Measurements from ENCODE around the gene SYNCRIP.

GRCh38 chr6:85673198-85674139 is 30.8 kb upstream of the SYNCRIP start:
- TF ChIP-seq ZNF70 (CRISPR knock-in tag; IDR thresholded peaks at IDR 0.05) (no peak), ZNF8 (CRISPR knock-in tag; IDR thresholded peaks at IDR 0.05) (no peak), CREB5 (CRISPR knock-in tag; IDR thresholded peaks at IDR 0.05; ENCODE audit: low read depth) (no peak; the same call in 1 of the 2 replicates), RARB (CRISPR knock-in tag; IDR thresholded peaks at IDR 0.05) (no peak), POU6F1 (CRISPR knock-in tag; IDR thresholded peaks at IDR 0.05; ENCODE audit: borderline replicate concordance, low read depth) (no peak), ESRRG (CRISPR knock-in tag; IDR thresholded peaks at IDR 0.05) (no peak), ZC3H10 (CRISPR knock-in tag; IDR thresholded peaks at IDR 0.05) (no peak), SNAI2 (CRISPR knock-in tag; IDR thresholded peaks at IDR 0.05) (no peak), GLIS3 (CRISPR knock-in tag; IDR thresholded peaks at IDR 0.05) (no peak), PPARA (CRISPR knock-in tag; IDR thresholded peaks at IDR 0.05; ENCODE audit: borderline replicate concordance) (no peak), PATZ1 (CRISPR knock-in tag; IDR thresholded peaks at IDR 0.05; ENCODE audit: borderline replicate concordance) (no peak)

Data from SK-N-SH treated with all-trans-retinoic acid at 6 μM for 48 hours (cell line).